ENCODE results near the gene TMED1.

The TMED1 gene

DNA sequence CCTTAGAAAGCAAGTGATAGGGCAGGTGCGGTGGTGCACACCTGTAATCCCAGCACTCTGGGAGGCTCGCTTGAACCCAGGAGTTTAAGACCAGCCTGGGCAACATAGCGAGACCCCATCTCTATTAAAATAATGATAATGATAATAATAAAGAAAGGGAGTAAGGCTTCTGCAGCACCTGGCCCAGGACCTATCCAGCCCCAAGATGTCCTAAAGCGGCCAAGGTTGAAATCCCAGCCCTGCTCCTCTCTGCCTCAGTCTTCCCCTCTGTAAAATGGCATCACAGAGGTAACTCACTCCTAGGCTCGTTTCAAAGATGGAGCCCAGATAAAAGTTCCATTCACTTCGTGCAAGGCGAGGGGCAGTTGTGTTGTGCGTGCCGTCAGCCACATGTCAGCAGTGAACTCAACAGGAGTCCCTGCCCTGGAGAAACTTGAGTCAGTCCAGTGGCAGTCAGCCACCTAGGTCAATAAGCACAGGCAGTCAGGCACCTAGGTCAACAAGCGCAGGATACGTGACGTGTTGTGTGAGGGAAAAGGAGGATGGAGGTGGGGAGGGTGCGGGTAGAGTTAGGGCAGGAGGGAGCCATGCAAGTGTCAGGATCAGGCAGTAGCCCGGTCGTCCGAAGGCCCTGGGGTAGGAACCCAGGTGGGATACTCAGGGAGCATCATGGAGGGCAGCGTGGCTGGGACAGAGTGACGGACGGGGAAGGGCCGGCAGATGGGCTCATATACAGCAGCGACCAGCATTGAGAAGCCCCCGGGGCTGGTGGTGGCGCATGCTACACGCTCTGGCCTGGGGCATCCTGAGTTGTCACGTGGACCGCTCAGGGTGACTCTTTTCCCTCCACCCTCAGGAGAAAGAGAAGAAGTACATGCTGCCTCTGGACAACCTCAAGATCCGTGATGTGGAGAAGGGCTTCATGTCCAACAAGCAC lies 16.6 kb downstream of the TMED1 start:
- H3K9me3 ChIP-seq (ENCODE audit: low read length), result no peaks in the 10 kb centered on the region
- H3K4me3 ChIP-seq (ENCODE audit: low read depth, low read length, poor library complexity, severe bottlenecking), result no peak overlapping the region
- H3K9me2 ChIP-seq (ENCODE audit: low read depth, low read length), result no peaks in the 10 kb centered on the region
- no peaks in the 10 kb centered on the region for H4K20me1 ChIP-seq (ENCODE audit: insufficient read depth, low read length)
- H3K4me1 ChIP-seq (ENCODE audit: insufficient read depth, low read length, severe bottlenecking), result no peaks in the 10 kb centered on the region
- no peaks in the 10 kb centered on the region for H3F3A ChIP-seq (ENCODE audit: insufficient read depth, low read length)
- H3K36me3 ChIP-seq (ENCODE audit: insufficient read depth, low read length), result peaks cover 44% of the 10 kb centered on the region
- no peak overlapping the region for H3K9ac ChIP-seq (ENCODE audit: low read length)
- H3K27me3 ChIP-seq (ENCODE audit: insufficient read depth, low read length), result no peaks in the 10 kb centered on the region
- no peak overlapping the region for H3K27ac ChIP-seq (ENCODE audit: low read depth, low read length, poor library complexity, severe bottlenecking)
- no peak overlapping the region for H3K4me2 ChIP-seq (ENCODE audit: low read length)
- H2AFZ ChIP-seq (ENCODE audit: low read length), result no peak overlapping the region
- TF ChIP-seq, protein P1, sequence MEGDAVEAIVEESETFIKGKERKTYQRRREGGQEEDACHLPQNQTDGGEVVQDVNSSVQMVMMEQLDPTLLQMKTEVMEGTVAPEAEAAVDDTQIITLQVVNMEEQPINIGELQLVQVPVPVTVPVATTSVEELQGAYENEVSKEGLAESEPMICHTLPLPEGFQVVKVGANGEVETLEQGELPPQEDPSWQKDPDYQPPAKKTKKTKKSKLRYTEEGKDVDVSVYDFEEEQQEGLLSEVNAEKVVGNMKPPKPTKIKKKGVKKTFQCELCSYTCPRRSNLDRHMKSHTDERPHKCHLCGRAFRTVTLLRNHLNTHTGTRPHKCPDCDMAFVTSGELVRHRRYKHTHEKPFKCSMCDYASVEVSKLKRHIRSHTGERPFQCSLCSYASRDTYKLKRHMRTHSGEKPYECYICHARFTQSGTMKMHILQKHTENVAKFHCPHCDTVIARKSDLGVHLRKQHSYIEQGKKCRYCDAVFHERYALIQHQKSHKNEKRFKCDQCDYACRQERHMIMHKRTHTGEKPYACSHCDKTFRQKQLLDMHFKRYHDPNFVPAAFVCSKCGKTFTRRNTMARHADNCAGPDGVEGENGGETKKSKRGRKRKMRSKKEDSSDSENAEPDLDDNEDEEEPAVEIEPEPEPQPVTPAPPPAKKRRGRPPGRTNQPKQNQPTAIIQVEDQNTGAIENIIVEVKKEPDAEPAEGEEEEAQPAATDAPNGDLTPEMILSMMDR (IDR thresholded peaks at IDR 0.05; ENCODE audit: low read length), result no peak
- TF ChIP-seq EZH2 (IDR thresholded peaks at IDR 0.05; ENCODE audit: borderline replicate concordance, low read length), result no peak
- no peaks in the 10 kb centered on the region for H3K79me2 ChIP-seq (ENCODE audit: insufficient read depth, low read length)

DNA sequence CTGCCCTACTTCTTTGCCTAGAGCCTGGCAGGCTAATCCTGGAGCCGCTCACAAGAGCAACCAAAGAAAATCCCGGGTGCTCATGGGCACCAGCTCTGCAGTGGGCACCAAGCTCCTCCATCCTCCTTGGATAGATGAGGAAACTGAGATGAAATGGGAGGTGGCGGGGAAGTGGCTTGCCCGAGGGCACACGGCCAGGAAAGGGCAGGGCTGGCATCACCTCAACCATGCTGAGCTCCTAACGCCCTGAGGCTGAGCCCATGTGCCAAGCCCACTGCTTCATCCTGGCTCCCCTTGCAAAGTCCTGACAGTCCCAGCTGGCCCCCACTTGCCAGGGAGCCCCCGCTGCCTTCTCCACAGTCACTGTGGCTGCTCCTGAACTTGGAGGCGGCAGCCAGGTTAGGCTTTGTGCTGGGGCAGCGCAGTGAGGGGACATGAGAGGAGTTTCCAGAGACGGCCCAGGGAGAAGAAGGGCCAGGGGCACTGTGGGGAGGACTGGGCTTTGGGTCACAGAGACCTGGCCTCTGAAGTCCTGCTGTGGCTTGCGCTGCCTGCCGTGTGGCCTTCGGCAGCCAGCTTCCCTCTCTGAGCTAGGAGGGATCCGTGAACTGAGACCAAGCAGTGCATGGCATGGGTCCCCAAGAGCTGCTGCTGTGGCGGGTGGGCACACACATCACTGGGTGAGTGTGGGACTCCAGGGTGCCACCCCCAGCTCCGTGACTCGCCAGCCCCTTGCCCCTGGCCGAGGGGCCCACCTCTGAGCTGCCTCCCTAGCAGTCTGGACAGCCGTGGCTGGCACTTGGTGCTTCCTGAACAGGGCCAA lies 17.5 kb downstream of the TMED1 start:
- H3K9ac ChIP-seq (ENCODE audit: low read length), result no peak overlapping the region
- H3K36me3 ChIP-seq (ENCODE audit: insufficient read depth, low read length), result peaks cover 37% of the 10 kb centered on the region
- no peaks in the 10 kb centered on the region for H3K79me2 ChIP-seq (ENCODE audit: insufficient read depth, low read length)
- H3K4me2 ChIP-seq (ENCODE audit: low read length), result no peak overlapping the region
- H2AFZ ChIP-seq (ENCODE audit: low read length), result no peak overlapping the region
- H3K27ac ChIP-seq (ENCODE audit: low read depth, low read length, poor library complexity, severe bottlenecking), result no peak overlapping the region
- no peak overlapping the region for H3K4me3 ChIP-seq (ENCODE audit: low read depth, low read length, poor library complexity, severe bottlenecking)
- no peaks in the 10 kb centered on the region for H3K4me1 ChIP-seq (ENCODE audit: insufficient read depth, low read length, severe bottlenecking)
- no peaks in the 10 kb centered on the region for H4K20me1 ChIP-seq (ENCODE audit: insufficient read depth, low read length)
- no peak for TF ChIP-seq EZH2 (IDR thresholded peaks at IDR 0.05; ENCODE audit: borderline replicate concordance, low read length)
- H3F3A ChIP-seq (ENCODE audit: insufficient read depth, low read length), result no peaks in the 10 kb centered on the region
- no peaks in the 10 kb centered on the region for H3K9me2 ChIP-seq (ENCODE audit: low read depth, low read length)
- no peaks in the 10 kb centered on the region for H3K27me3 ChIP-seq (ENCODE audit: insufficient read depth, low read length)
- no peaks in the 10 kb centered on the region for H3K9me3 ChIP-seq (ENCODE audit: low read length)

DNA sequence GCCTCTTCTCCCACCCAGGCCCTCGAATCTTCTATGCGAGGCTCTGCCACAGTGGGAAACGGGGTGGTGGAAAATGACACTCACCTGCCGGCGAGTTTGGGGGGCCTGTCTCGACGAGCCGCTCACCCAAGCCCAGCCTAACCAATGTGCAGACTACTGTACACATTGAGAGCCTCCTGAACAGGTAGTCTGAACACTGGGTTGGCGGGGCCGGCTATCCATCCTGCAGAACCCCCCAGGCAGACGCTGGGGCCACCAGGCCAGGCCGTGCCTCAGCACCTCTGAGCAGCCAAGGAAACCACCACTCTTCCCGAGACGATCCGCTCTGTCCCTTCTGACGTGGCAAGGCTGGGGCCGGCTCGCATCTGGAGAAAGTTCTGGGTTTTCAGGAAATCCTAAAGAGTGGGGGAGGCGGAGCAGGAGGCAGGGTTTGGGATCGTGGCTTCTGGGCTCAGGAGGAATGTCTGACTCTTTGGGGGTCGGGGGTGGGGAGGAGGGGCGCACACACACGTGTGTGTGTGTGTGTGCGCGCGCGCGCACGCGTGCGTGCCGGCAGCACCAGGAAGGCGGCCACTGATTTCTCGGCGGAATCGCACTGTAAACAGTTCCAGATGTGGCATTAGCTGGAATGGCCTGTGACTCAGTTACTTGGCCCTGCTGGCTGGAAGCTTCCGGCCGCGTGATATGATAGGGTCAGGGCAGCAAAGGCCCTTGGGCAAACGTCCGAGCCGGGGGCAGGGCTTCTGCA lies 18.5 kb downstream of the TMED1 start:
- Histone ChIP-seq H3K4me3 (ENCODE audit: low read depth, low read length, poor library complexity, severe bottlenecking) (no peak overlapping the region), H4K20me1 (ENCODE audit: insufficient read depth, low read length) (no peaks in the 10 kb centered on the region), H2AFZ (ENCODE audit: low read length) (no peak overlapping the region), H3F3A (ENCODE audit: insufficient read depth, low read length) (no peaks in the 10 kb centered on the region), H3K9me3 (ENCODE audit: low read length) (no peaks in the 10 kb centered on the region), H3K4me1 (ENCODE audit: insufficient read depth, low read length, severe bottlenecking) (no peaks in the 10 kb centered on the region), H3K4me2 (ENCODE audit: low read length) (no peak overlapping the region), H3K79me2 (ENCODE audit: insufficient read depth, low read length) (no peaks in the 10 kb centered on the region), H3K36me3 (ENCODE audit: insufficient read depth, low read length) (peaks cover 35% of the 10 kb centered on the region), H3K27ac (ENCODE audit: low read depth, low read length, poor library complexity, severe bottlenecking) (no peak overlapping the region), H3K9ac (ENCODE audit: low read length) (no peak overlapping the region), H3K27me3 (ENCODE audit: insufficient read depth, low read length) (no peaks in the 10 kb centered on the region), H3K9me2 (ENCODE audit: low read depth, low read length) (no peaks in the 10 kb centered on the region)
- TF ChIP-seq, protein P1 (IDR thresholded peaks at IDR 0.05; ENCODE audit: low read length), result no peak
- no peak for TF ChIP-seq EZH2 (IDR thresholded peaks at IDR 0.05; ENCODE audit: borderline replicate concordance, low read length)

Measured in OCI-LY1 (cell line).